HCEC 1CT (cell line): ENCODE data around the gene C2CD4B.

Experiments
- DNase-seq: peaks from one replicate; pipeline ENCODE4 v3.0.0-alpha.2; 2017

C2CD4B gene

DNA sequence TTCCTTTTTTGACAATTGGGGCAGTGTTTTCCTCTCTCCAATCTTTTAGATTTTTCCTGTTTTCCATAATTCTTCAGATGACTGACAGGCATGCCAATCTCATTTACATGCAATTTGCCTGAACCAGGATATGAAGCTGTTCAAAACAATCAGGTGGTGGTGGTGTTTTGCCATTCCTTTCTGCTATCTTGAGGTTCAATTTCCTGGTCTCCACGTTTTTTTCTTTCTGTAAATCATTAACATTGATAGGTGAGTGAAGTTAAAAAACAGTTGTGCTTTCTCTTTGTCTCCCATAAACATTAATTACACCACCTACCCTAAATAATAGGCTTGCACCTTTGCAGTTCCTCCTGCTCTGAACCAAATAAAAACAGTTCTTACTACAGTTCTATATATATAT, 49.2 kb downstream of the C2CD4B start:
- DNase-seq, result no peak
